Spinal cord (tissue), 10 donors: ENCODE data around the gene PTOV1. TPM values are rescaled to one million over a fixed set of nuclear protein-coding genes. Genes with fewer than 3 reads are reported as not detected.
A peak's percentile ranks its signal among the peaks of the same experiment; 100 is the strongest.

Experiments
- DNase-seq, 6 donors: peaks; one replicate each; pipeline versions ENCODE4 v3.0.0 to v3.0.0-alpha.2; 2013 to 2015; ENCODE audit warnings: low spot score in 6 of 6, low read depth in 4 of 6
- H3K27ac ChIP-seq: one replicate; pipeline ENCODE4 v1.5.1; 2013; ENCODE audit warnings: low read depth, low read length, control low read depth
- H3K27me3 ChIP-seq: one replicate; pipeline ENCODE4 v1.6.1; 2013; ENCODE audit warnings: low read length; ENCODE audit not compliant: control insufficient read depth, insufficient read depth
- H3K36me3 ChIP-seq: one replicate; pipeline ENCODE4 v1.6.1; 2013; ENCODE audit warnings: low read length; ENCODE audit not compliant: control insufficient read depth, insufficient read depth
- H3K4me1 ChIP-seq: one replicate; pipeline ENCODE4 v1.6.1; 2013; ENCODE audit warnings: low read length; ENCODE audit not compliant: control insufficient read depth, insufficient read depth
- H3K4me3 ChIP-seq: one replicate; pipeline ENCODE4 v1.5.1; 2013; ENCODE audit warnings: low read depth, low read length, control low read depth
- H3K9me3 ChIP-seq: one replicate; pipeline ENCODE4 v1.6.1; 2013; ENCODE audit warnings: low read length; ENCODE audit not compliant: control insufficient read depth, insufficient read depth
- WGBS: methylation state at CpG from one replicate; pipeline ENCODE4 v1.1.5; 2013; ENCODE audit warnings: missing lambda C conversion rate; ENCODE audit not compliant: insufficient coverage; 5-methylcytosine and 5-hydroxymethylcytosine counted together
- polyA plus RNA-seq, 2 donors: library from polyadenylated mRNA; unstranded; fragments of 120-200 nt; gene quantifications; one replicate each; pipeline ENCODE4 v1.2.1, GENCODE V29; 2013; ENCODE audit not compliant: insufficient read length in 2 of 2
- total RNA-seq, 2 donors: library from RNA; depleted of rRNA in 1 of 2; stranded (reverse); fragments of 120-200 nt in 1 of 2; fragments of >200 nt in 1 of 2; gene quantifications; one replicate each; pipeline versions ENCODE4 v1.2.3 to v1.2.4, GENCODE V29; 2013 to 2014
- donor health status: healthy.

Gene PTOV1
- total and polyA plus RNA-seq, 4 donors, result 62.2 to 438 (median 320) TPM

- Histone ChIP-seq H3K27me3 (no peaks in the 10 kb centered on the region), H3K4me1 (peaks cover 8% of the 10 kb centered on the region), H3K4me3 (no peak overlapping the region), H3K36me3 (peaks cover 86% of the 10 kb centered on the region), H3K9me3 (no peaks in the 10 kb centered on the region), H3K27ac (no peak overlapping the region)
- 100% methylated on average over 5 of the region's 5 CpGs for WGBS
- DNase-seq, result no peak
Measured at GRCh38 chr19:49883094-49883493, 32.1 kb downstream of the PTOV1 start.

- Histone ChIP-seq H3K4me3 (no peak overlapping the region), H3K9me3 (no peaks in the 10 kb centered on the region), H3K4me1 (no peaks in the 10 kb centered on the region), H3K27me3 (no peaks in the 10 kb centered on the region), H3K36me3 (peaks cover 88% of the 10 kb centered on the region), H3K27ac (no peak overlapping the region)
- WGBS, result 98% methylated on average over 16 of the region's 18 CpGs
- DNase-seq, result no peak
Measured at GRCh38 chr19:49884109-49884508, 33.1 kb downstream of the PTOV1 start.

- H3K36me3 ChIP-seq, result peaks cover 88% of the 10 kb centered on the region
- 95% methylated on average over 3 of the region's 3 CpGs for WGBS
- H3K27me3 ChIP-seq, result peaks cover 5% of the 10 kb centered on the region
- no peaks in the 10 kb centered on the region for H3K9me3 ChIP-seq
- DNase-seq, result no peak
- no peak overlapping the region for H3K4me3 ChIP-seq
- no peak overlapping the region for H3K27ac ChIP-seq
- H3K4me1 ChIP-seq, result peaks cover 3% of the 10 kb centered on the region
Measured at GRCh38 chr19:49884760-49885159, 33.8 kb downstream of the PTOV1 start.

GRCh38 chr19:49887037-49887664, 36.2 kb downstream of the PTOV1 start:
- H3K27ac ChIP-seq, result no peak overlapping the region
- no peaks in the 10 kb centered on the region for H3K9me3 ChIP-seq
- 87% methylated on average over 16 of the region's 23 CpGs for WGBS
- H3K4me3 ChIP-seq, result no peak overlapping the region
- peaks cover 64% of the 10 kb centered on the region for H3K36me3 ChIP-seq
- H3K27me3 ChIP-seq, result peaks cover 10% of the 10 kb centered on the region
- no peak for DNase-seq
- H3K4me1 ChIP-seq, result peaks cover 10% of the 10 kb centered on the region

- Histone ChIP-seq H3K4me1 (peaks cover 10% of the 10 kb centered on the region), H3K27ac (no peak overlapping the region), H3K27me3 (peaks cover 10% of the 10 kb centered on the region), H3K36me3 (peaks cover 57% of the 10 kb centered on the region), H3K4me3 (no peak overlapping the region), H3K9me3 (no peaks in the 10 kb centered on the region)
- no peak for DNase-seq
- 68% methylated on average over 38 of the region's 54 CpGs for WGBS
Measured at GRCh38 chr19:49887665-49888509, 36.9 kb downstream of the PTOV1 start.

- DNase-seq, result no peak
- no peak overlapping the region for H3K27ac ChIP-seq
- no peaks in the 10 kb centered on the region for H3K9me3 ChIP-seq
- WGBS, result 66% methylated on average over 15 of the region's 18 CpGs
- no peak overlapping the region for H3K4me3 ChIP-seq
- peaks cover 51% of the 10 kb centered on the region for H3K36me3 ChIP-seq
- peaks cover 10% of the 10 kb centered on the region for H3K27me3 ChIP-seq
- peaks cover 10% of the 10 kb centered on the region for H3K4me1 ChIP-seq
Measured at GRCh38 chr19:49888510-49888824, 37.5 kb downstream of the PTOV1 start.

- Histone ChIP-seq H3K4me3 (no peak overlapping the region), H3K27ac (no peak overlapping the region), H3K27me3 (peaks cover 10% of the 10 kb centered on the region), H3K9me3 (no peaks in the 10 kb centered on the region), H3K36me3 (peaks cover 44% of the 10 kb centered on the region), H3K4me1 (peaks cover 10% of the 10 kb centered on the region)
- WGBS, result 93% methylated on average over 23 of the region's 23 CpGs
- DNase-seq, result no peak
Measured at GRCh38 chr19:49889038-49889686, 38.2 kb downstream of the PTOV1 start.

GRCh38 chr19:49889687-49890348, 38.9 kb downstream of the PTOV1 start:
- H3K36me3 ChIP-seq, result peaks cover 38% of the 10 kb centered on the region
- H3K27ac ChIP-seq, result no peak overlapping the region
- 15% methylated on average over 71 of the region's 71 CpGs for WGBS
- H3K4me3 ChIP-seq, result peak overlapping the region; percentile 18
- peaks cover 10% of the 10 kb centered on the region for H3K27me3 ChIP-seq
- peak in 3 of 6 donors; percentile 35 to 82 (median 80) for DNase-seq
- H3K9me3 ChIP-seq, result no peaks in the 10 kb centered on the region
- peaks cover 10% of the 10 kb centered on the region for H3K4me1 ChIP-seq
